Astrocyte of the hippocampus (primary cell): ENCODE measurements around the gene KIDINS220.
"Not testable (repeated sequence)": the region's sequence is repeated elsewhere in the genome, so short reads cannot be mapped to it uniquely, and the experiment has no call there.

ENCODE experiments used
- DNase-seq: peaks from one replicate; pipeline ENCODE4 v3.0.0; 2011; ENCODE audit warnings: low read depth, low spot score

The KIDINS220 gene

DNA sequence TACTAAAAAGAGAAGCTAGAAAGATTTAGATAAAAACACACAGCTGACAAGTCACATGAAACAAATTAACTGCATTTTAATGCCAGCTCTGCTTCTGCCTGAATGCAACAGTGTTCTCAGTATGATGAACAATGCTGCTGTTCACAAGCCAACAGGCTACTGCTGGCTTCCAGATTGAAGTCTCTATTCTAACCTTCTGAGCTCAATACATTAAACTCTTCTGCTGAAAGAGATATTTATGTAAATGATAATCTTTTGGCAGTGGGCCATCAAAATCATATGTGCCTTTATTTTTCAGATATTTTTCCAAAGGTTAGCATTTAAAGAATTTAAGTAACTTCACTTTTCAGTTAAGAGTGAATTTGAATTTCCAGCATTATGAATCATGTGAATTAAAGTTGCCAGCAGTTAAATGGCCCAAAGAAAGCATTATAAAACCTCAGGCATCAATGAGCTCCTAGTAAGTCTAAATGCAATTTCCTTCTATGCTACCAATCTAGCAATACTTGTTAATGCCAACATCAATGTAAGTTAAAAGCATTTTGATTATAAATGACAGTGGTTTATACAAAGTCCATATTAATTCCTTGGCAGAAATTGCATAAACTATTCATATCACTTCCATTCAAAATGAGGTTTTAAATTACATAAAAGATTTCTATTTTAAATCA, 83.2 kb downstream of the KIDINS220 start:
- DNase-seq = peak; percentile 71

DNA sequence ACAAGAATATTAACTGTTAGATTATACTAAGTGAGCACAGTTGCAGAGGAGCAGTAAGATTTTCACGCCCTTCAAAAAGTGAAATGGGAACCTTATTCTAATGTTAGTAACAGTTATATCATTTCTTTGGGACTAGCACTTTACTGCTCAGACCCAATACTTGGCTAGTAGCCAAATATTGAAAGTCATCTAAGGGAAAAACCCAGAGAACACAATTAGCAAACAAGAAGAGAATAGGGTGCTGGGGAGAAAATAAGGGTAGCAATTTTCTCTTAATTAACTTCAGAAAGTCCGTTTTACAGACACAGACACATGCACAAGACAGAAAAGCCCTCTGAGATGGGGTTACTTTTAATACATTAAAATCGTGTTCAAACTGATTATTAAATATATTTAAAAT, 83.8 kb downstream of the KIDINS220 start:
- DNase-seq = peak; percentile 20

- DNase-seq = no peak
These were observed 85.0 kb downstream of the KIDINS220 start for GRCh38 chr2:8752385-8752784.

GRCh38 chr2:8750221-8750620, 87.2 kb downstream of the KIDINS220 start:
- peak; percentile 46 for DNase-seq

GRCh38 chr2:8743261-8743660, 94.2 kb downstream of the KIDINS220 start:
- peak; percentile 26 for DNase-seq

DNA sequence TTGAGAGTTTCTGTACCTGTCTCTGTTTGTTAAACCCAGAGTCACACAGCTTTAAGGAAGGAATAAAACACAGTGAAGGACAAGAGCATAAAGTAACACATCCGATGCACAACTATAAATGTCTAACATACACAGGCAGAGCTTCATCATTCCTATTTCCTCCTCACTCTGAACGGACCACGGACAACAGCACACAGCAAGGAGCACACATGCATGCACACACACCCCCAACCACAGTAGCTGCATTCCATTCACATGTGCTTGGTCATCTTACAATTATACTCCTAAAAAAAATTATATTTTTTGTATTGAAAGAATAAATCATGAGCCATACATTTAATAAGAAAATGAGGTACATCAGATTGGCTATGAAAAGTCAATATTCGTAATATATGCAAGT, 97.3 kb downstream of the KIDINS220 start:
- no peak for DNase-seq

- DNase-seq = no peak
These were observed 99.7 kb downstream of the KIDINS220 start for GRCh38 chr2:8737571-8738175.

DNA sequence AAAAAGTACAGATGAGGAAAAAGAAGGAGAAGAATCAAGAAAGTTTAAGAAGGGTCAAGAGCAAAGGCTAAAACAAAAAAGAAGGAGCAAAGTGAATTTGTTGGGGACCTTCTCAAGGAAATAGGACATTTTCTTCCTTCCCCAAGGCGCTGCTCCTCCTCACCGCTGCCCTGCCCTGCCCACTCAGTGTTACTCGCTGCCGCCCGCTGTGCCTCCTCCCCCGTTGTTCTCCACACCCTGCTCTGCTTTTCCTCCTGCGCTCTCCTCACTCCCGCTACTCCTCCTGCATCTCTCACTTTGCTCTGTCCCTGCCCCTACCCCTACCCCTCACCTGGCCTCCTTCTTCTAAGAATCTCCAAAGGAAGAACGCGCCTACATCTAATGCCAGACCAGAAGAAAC, 104.8 kb downstream of the KIDINS220 start:
- DNase-seq = no peak

- peak; percentile 58 for DNase-seq
These were observed 107.5 kb downstream of the KIDINS220 start for GRCh38 chr2:8729939-8730338.

DNA sequence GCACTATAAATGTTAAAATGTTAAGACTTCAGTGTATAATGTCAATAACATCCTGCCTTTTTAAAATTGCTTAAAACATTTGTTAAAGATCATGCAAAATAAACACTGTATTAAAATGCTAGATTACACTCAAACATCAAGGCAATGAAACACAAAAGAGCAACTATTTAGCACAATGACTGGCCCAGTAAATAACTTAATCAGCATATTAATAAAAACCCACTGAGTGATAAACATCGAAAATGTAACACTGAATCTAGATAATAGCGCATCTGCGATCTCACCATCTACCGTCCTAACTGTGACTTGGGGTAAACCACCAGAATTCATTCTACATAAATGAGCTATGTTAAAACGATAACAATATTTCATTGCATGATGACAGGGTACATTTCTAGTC, 108.3 kb downstream of the KIDINS220 start:
- DNase-seq = not testable (repeated sequence)

- no peak for DNase-seq
These were observed 109.0 kb downstream of the KIDINS220 start for GRCh38 chr2:8728305-8729015.

- DNase-seq = no peak
These were observed 111.6 kb downstream of the KIDINS220 start for GRCh38 chr2:8725838-8726237.

- no peak for DNase-seq
These were observed 114.4 kb downstream of the KIDINS220 start for GRCh38 chr2:8722986-8723385.

DNA sequence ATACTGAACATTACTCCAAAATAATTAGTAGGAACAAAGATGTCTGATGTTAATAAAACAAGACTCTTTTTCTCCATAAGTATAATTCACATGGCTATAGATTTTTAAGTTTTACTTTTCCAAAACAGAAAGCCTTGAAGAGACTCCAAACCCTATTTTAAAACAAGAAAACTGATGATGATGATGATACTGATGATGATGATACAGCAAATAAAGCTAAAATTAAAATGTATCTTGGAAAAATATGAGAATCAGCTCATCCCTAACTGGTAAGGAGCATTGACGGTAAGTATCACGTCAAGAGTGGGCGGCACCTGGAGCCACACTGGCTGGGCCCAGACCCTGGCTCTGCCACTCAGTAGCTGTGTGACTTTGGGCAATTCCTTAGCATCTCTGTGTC, 116.0 kb downstream of the KIDINS220 start:
- DNase-seq = no peak

GRCh38 chr2:8720741-8721140, 116.7 kb downstream of the KIDINS220 start:
- DNase-seq = no peak

DNA sequence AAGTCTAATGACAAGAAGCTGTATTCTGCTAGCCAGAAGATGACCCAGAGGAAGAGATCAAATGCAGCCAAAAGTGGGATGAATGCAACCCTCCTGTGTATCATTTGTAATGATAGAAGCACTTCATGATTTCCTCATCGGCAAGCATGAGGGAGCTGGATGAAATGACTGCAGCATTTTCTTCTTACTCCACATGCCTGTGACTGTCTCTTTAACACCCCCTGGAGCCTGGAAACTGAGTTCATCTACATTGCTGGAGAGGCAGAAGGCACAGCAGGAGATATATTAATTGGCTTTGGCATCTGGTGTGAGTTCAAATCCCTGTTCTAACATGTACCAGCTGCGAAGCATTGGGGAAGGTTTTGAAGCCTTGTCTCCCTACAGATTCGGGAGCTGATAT, 117.9 kb downstream of the KIDINS220 start:
- no peak for DNase-seq

DNA sequence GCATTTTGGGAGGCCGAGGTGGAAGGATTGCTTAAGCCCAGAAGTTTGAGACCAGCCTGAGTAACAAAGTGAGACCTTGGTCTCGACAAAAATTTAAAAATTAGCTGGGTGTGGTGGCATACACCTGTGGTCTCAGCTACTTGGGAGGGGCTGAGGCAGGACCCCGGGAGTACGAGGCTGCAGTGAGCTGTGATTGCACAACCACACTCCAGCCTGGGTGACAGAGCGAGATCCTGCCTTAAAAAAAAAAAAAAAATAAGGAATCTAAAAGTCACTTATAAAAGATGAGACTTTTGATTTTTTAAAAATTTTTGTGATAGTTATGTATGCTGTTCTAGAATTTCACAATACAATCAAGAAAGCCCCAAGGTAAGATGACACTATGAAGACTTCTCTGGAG, 122.4 kb downstream of the KIDINS220 start:
- DNase-seq = no peak

- DNase-seq = no peak
These were observed 123.1 kb downstream of the KIDINS220 start for GRCh38 chr2:8714283-8714682.

DNA sequence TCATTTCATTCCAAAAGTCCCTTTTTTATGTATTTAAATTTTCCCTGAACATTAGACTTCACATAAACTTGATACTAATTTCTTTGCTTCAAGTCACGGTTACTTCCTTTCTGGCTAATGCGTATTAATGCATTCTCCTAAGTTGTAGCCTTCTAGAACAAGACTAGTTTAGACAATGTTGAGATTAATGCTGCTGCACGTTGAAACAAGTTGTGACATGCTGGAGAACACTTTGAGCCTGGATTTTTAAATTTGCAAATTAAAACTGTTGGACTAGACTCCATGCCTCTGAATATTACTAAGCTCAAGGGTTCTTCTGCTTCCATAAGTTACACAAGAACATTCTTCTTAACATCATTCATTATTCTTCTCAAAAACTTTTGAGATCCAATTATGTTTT, 126.5 kb downstream of the KIDINS220 start:
- DNase-seq = no peak

GRCh38 chr2:8709611-8710010, 127.8 kb downstream of the KIDINS220 start:
- DNase-seq = no peak

DNA sequence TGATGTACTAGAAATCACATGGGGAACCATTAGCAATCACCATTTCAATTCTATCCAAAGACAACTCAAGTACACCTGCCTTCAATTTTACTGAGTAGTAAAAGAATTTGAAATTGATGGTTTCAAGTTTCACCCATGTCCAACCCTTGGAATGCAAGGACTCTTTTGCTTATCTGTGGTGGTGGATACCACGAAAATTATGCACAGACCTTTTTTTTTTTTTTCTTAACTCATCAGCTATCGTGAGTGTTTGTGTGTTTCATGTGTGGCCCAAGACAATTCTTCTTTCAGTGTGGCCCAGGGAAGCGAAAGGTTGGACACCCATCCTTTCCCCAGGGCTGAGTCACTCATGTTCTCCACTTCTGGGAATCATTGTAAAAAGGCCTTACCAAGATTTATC, 132.5 kb downstream of the KIDINS220 start:
- DNase-seq = peak; percentile 37

GRCh38 chr2:8701681-8702379, 135.6 kb downstream of the KIDINS220 start:
- no peak for DNase-seq
